CD4-positive, CD25-positive, alpha-beta regulatory T cell (primary cell): ENCODE data around the gene ADD1. TPM values are rescaled to one million over a fixed set of nuclear protein-coding genes. Genes with fewer than 3 reads are reported as not detected.
"Not testable (repeated sequence)": the region's sequence is repeated elsewhere in the genome, so short reads cannot be mapped to it uniquely, and the experiment has no call there.

ENCODE experiments used
- ATAC-seq, 2 donors: fragments of 150-1000 bp; cut with Tn5 transposase; one replicate each; pipeline ENCODE4 v1.10.0; 2021; ENCODE audit warnings: low read depth in 2 of 2, moderate number of reproducible peaks in 2 of 2, moderate library complexity in 1 of 2
- DNase-seq, 3 donors: peaks; one replicate each; pipeline versions ENCODE4 v3.0.0 to v3.0.0-alpha.2; 2012 to 2022; ENCODE audit warnings: mixed read lengths in 1 of 3
- H3K27ac ChIP-seq: one replicate; pipeline ENCODE4 v1.7.0; 2013; ENCODE audit warnings: mild to moderate bottlenecking, low read length; ENCODE audit not compliant: insufficient read depth, poor library complexity, severe bottlenecking
- H3K27me3 ChIP-seq: one replicate; pipeline ENCODE4 v1.7.0; 2013; ENCODE audit warnings: low read length; ENCODE audit not compliant: control insufficient read depth, insufficient read depth
- H3K36me3 ChIP-seq: one replicate; pipeline ENCODE4 v1.7.0; 2013; ENCODE audit warnings: mild to moderate bottlenecking, low read length, moderate library complexity; ENCODE audit not compliant: control insufficient read depth, insufficient read depth
- H3K4me1 ChIP-seq: 2 replicates; pipeline ENCODE4 v1.7.0; 2013; ENCODE audit warnings: mild to moderate bottlenecking, low read length; ENCODE audit not compliant: insufficient read depth, control insufficient read depth, poor library complexity, severe bottlenecking
- H3K4me3 ChIP-seq: one replicate; pipeline ENCODE4 v1.7.0; 2013; ENCODE audit warnings: low read depth, mild to moderate bottlenecking, low read length, moderate library complexity
- H3K9me3 ChIP-seq, 2 experiments: 1 replicate in 1 of 2; 2 replicates in 1 of 2; pipeline ENCODE4 v1.7.0; 2013; ENCODE audit warnings: low read length in 2 of 2, mild to moderate bottlenecking in 1 of 2, moderate library complexity in 1 of 2; ENCODE audit not compliant: control insufficient read depth in 2 of 2
- H3K27ac Mint-ChIP-seq, 3 donors: one replicate each; pipeline ENCODE4 v1.8.0; 2020 to 2022; ENCODE audit warnings: mild to moderate bottlenecking in 3 of 3, mixed read lengths in 3 of 3, moderate library complexity in 2 of 3
- H3K27me3 Mint-ChIP-seq: one replicate; pipeline ENCODE4 v1.8.0; 2022; ENCODE audit warnings: mild to moderate bottlenecking, mixed read lengths
- H3K36me3 Mint-ChIP-seq: one replicate; pipeline ENCODE4 v1.8.0; 2020; ENCODE audit warnings: mixed read lengths
- H3K4me1 Mint-ChIP-seq, 4 donors: one replicate each; pipeline ENCODE4 v1.8.0; 2020 to 2022; ENCODE audit warnings: mixed read lengths in 4 of 4, mild to moderate bottlenecking in 1 of 4
- H3K4me3 Mint-ChIP-seq, 4 donors: one replicate each; pipeline ENCODE4 v1.8.0; 2020 to 2022; ENCODE audit warnings: mild to moderate bottlenecking in 4 of 4, mixed read lengths in 4 of 4, moderate library complexity in 3 of 4
- H3K9me3 Mint-ChIP-seq, 7 donors: one replicate each; pipeline ENCODE4 v1.8.0; 2020 to 2022; ENCODE audit warnings: mixed read lengths in 7 of 7, mild to moderate bottlenecking in 3 of 7, moderate library complexity in 2 of 7
- polyA plus RNA-seq, 4 donors: library from polyadenylated mRNA; unstranded; fragments of 300-500 nt; fragmentation: Illumina TruSeq; gene quantifications; one replicate each; pipeline ENCODE4 v1.2.3, GENCODE V29; 2021
- total RNA-seq: library from RNA; stranded (reverse); gene quantifications from one replicate; pipeline ENCODE4 v1.2.3, GENCODE V29; 2022

ADD1 gene
- total and polyA plus RNA-seq, 5 donors from 2014 or later, result 142 to 242 (median 146) TPM

GRCh38 chr4:2936773-2937145 is 93.1 kb downstream of the ADD1 start:
- Mint-ChIP-seq H3K9me3 (no peaks in the 10 kb centered on the region), H3K36me3 (peaks cover 11% of the 10 kb centered on the region), H3K4me3 (peak overlapping the region; percentile 88 to 97 (median 90)), H3K27ac (peak overlapping the region; percentile 71 to 90 (median 90)), H3K27me3 (peaks cover 5% of the 10 kb centered on the region), H3K4me1 (peaks cover 4 to 51% (median 29%) of the 10 kb centered on the region in 4 donors)
- DNase-seq (peak in 1 of 3 donors; percentile 52), ATAC-seq (no peak)
- H3K27ac ChIP-seq, result peak overlapping the region; percentile 89
- peak overlapping the region; percentile 86 for H3K4me3 ChIP-seq
- H3K36me3 ChIP-seq, result peaks cover 37% of the 10 kb centered on the region
- peaks cover 52% of the 10 kb centered on the region for H3K4me1 ChIP-seq
- no peaks in the 10 kb centered on the region for H3K27me3 ChIP-seq
- H3K9me3 ChIP-seq, result no peaks in the 10 kb centered on the region

GRCh38 chr4:2937146-2937857 is 93.7 kb downstream of the ADD1 start:
- Mint-ChIP-seq H3K9me3 (no peaks in the 10 kb centered on the region), H3K4me3 (peak overlapping the region; percentile 88 to 97 (median 90)), H3K27ac (peak overlapping the region; percentile 74 to 90 (median 90)), H3K36me3 (peaks cover 13% of the 10 kb centered on the region), H3K4me1 (peaks cover 4 to 46% (median 25%) of the 10 kb centered on the region in 4 donors), H3K27me3 (peaks cover 5% of the 10 kb centered on the region)
- no peaks in the 10 kb centered on the region for H3K27me3 ChIP-seq
- peaks cover 46% of the 10 kb centered on the region for H3K4me1 ChIP-seq
- H3K36me3 ChIP-seq, result peaks cover 42% of the 10 kb centered on the region
- DNase-seq, result no peak
- H3K9me3 ChIP-seq, result no peaks in the 10 kb centered on the region
- H3K4me3 ChIP-seq, result peak overlapping the region; percentile 86
- H3K27ac ChIP-seq, result peak overlapping the region; percentile 89
- ATAC-seq, result no peak

GRCh38 chr4:2937986-2938385 is 94.3 kb downstream of the ADD1 start:
- no peak overlapping the region for H3K4me3 ChIP-seq
- Mint-ChIP-seq H3K4me1 (peaks cover 4 to 39% (median 26%) of the 10 kb centered on the region in 4 donors), H3K9me3 (no peaks in the 10 kb centered on the region), H3K27ac (no peak overlapping the region), H3K36me3 (peaks cover 16% of the 10 kb centered on the region), H3K4me3 (peak overlapping the region in 2 of 4 donors; percentile 38 to 97), H3K27me3 (peaks cover 5% of the 10 kb centered on the region)
- no peaks in the 10 kb centered on the region for H3K9me3 ChIP-seq
- H3K27ac ChIP-seq, result peak overlapping the region; percentile 89
- DNase-seq (no peak), ATAC-seq (no peak)
- H3K27me3 ChIP-seq, result no peaks in the 10 kb centered on the region
- peaks cover 40% of the 10 kb centered on the region for H3K4me1 ChIP-seq
- H3K36me3 ChIP-seq, result peaks cover 48% of the 10 kb centered on the region

- peaks cover 35% of the 10 kb centered on the region for H3K4me1 ChIP-seq
- H3K27ac ChIP-seq, H3K9me3 Mint-ChIP-seq, H3K27ac Mint-ChIP-seq, H3K27me3 Mint-ChIP-seq, DNase-seq, H3K9me3 ChIP-seq, H3K27me3 ChIP-seq, H3K4me3 ChIP-seq, ATAC-seq: not testable (repeated sequence)
- Mint-ChIP-seq H3K4me1 (peaks cover 4 to 35% (median 22%) of the 10 kb centered on the region in 4 donors), H3K36me3 (peaks cover 16% of the 10 kb centered on the region), H3K4me3 (peak overlapping the region in 2 of 4 donors; percentile 10 to 97)
- peaks cover 52% of the 10 kb centered on the region for H3K36me3 ChIP-seq
Observed at GRCh38 chr4:2938411-2938810, 94.8 kb downstream of the ADD1 start.

GRCh38 chr4:2938906-2939305 is 95.3 kb downstream of the ADD1 start:
- no peak overlapping the region for H3K27ac ChIP-seq
- Mint-ChIP-seq H3K27ac (no peak overlapping the region), H3K4me1 (peaks cover 4 to 33% (median 22%) of the 10 kb centered on the region in 4 donors), H3K36me3 (peaks cover 16% of the 10 kb centered on the region), H3K9me3 (no peaks in the 10 kb centered on the region), H3K27me3 (peaks cover 5% of the 10 kb centered on the region), H3K4me3 (peak overlapping the region; percentile 29 to 68 (median 40))
- no peaks in the 10 kb centered on the region for H3K27me3 ChIP-seq
- H3K4me3 ChIP-seq, result no peak overlapping the region
- no peak for DNase-seq
- H3K4me1 ChIP-seq, result peaks cover 30% of the 10 kb centered on the region
- H3K9me3 ChIP-seq, result no peaks in the 10 kb centered on the region
- peaks cover 57% of the 10 kb centered on the region for H3K36me3 ChIP-seq
- no peak for ATAC-seq

- Histone ChIP-seq H3K36me3 (peaks cover 62% of the 10 kb centered on the region), H3K27ac (no peak overlapping the region), H3K27me3 (no peaks in the 10 kb centered on the region), H3K4me3 (no peak overlapping the region), H3K9me3 (no peaks in the 10 kb centered on the region), H3K4me1 (peaks cover 29% of the 10 kb centered on the region)
- ATAC-seq (no peak), DNase-seq (no peak)
- Mint-ChIP-seq H3K4me3 (peak overlapping the region in 2 of 4 donors; percentile 44 to 68), H3K27ac (no peak overlapping the region), H3K27me3 (peaks cover 5% of the 10 kb centered on the region), H3K36me3 (peaks cover 16% of the 10 kb centered on the region), H3K4me1 (peaks cover 4 to 33% (median 22%) of the 10 kb centered on the region in 4 donors), H3K9me3 (no peaks in the 10 kb centered on the region)
Observed at GRCh38 chr4:2939383-2940243, 96.0 kb downstream of the ADD1 start.

GRCh38 chr4:2940267-2941137 is 96.9 kb downstream of the ADD1 start:
- H3K27ac ChIP-seq, result no peak overlapping the region
- Mint-ChIP-seq H3K27me3 (peaks cover 5% of the 10 kb centered on the region), H3K9me3 (no peaks in the 10 kb centered on the region), H3K27ac (peak overlapping the region in 1 of 3 donors; percentile 26), H3K4me1 (peaks cover 4 to 31% (median 21%) of the 10 kb centered on the region in 4 donors), H3K36me3 (peaks cover 19% of the 10 kb centered on the region), H3K4me3 (peak overlapping the region in 2 of 4 donors; percentile 18 to 35)
- DNase-seq, result no peak
- ATAC-seq, result no peak
- H3K4me3 ChIP-seq, result no peak overlapping the region
- peaks cover 25% of the 10 kb centered on the region for H3K4me1 ChIP-seq
- no peaks in the 10 kb centered on the region for H3K27me3 ChIP-seq
- H3K9me3 ChIP-seq, result no peaks in the 10 kb centered on the region
- peaks cover 71% of the 10 kb centered on the region for H3K36me3 ChIP-seq
